Limb (tissue), 2 donors: ENCODE data around the gene ECI2.
"Not testable (repeated sequence)": the region's sequence is repeated elsewhere in the genome, so short reads cannot be mapped to it uniquely, and the experiment has no call there.

Source experiments
- DNase-seq, 2 donors: peaks; one replicate each; pipeline ENCODE4 v3.0.0-alpha.2; 2016; ENCODE audit errors: extremely low spot score in 2 of 2

Gene ECI2

DNA sequence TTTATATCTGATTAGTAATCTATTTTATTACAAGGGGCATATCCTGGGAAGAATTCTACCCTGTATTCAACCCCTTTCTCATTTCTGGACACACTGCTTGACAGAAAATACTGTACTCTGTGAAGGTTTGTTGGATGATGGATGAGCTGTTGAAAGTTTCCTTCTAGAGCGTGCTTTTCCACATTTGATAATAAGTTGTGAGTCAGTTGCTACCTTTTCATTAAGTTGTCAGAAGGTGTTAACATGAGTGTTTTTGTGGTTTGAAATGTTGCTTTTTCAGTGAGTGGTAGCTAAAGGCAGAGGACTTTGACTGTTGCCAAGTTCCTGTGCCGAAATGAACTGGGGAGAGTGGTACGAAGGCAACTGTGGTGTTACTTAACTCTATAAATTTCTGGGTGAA lies 3.9 kb upstream of the ECI2 start:
- DNase-seq, result no peak

DNA sequence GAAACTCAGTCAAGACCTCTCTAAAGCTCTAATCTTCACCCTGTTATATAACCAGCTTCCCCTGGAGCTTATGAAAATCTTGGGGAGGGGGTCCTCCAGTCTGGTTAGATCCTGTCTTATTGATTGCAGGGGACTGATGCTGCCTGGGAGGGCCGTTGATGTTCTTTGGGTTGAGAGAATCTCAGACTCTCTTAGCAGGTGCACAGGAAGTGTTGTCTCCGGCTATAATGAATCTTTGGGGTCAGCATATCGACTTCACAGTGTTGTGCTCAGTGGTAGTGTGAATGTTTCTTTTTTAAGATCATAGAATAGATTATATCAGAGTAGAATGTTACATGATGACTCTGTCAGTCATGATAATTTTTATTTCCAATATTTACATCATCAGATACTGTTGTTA lies 2.8 kb upstream of the ECI2 start:
- DNase-seq, result no peak

- DNase-seq, result no peak
Measured at GRCh38 chr6:4136354-4136831, 1.0 kb upstream of the ECI2 start.

- DNase-seq, result peak; percentile 94 to 99
Measured at GRCh38 chr6:4135665-4136353, 434 bp upstream of the ECI2 start.

DNA sequence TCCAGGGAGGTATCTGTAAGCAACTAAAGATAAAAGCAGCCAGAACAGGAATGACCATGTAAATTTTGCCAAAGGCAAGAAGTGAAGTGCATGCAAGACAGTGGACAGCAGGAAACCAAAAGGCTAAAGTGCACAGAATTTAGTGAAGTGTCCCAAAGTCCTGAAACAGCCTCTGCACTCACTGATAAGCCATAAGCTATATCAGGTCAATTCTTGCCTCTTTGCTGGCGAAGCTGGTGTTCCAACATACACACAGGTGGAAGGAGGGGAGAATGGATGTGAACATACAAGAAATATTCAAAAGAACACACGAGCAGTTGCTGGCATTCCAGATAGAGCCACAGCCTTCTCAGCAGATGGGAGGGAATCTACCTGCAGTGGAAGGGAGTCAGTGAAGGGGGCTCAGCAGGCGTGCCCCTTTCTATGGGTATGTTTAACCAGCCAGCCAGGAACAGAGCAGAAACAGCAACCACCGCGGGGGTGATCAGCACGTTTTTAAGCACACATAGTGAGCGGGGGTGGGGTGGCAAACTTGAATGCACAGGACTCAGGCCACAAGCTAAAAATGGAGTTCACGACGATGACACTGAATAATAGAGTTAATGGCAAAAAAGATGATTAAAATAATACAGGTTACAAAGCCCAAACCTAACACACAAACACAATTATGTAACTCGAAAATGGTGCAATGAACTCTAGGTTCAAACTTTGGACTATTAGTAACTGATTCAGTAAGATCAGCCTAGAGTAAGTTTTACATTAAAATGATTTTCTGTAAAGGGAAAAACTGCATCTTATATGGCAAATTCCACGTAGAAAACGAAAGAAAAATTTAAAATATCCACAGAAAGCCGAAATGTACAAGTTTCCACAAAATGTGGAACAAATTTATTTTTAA lies 1.2 kb downstream of the ECI2 start:
- DNase-seq, result peak in 1 of 2 donors; percentile 39

- no peak for DNase-seq
Measured at GRCh38 chr6:4130357-4130987, 4.9 kb downstream of the ECI2 start.

DNA sequence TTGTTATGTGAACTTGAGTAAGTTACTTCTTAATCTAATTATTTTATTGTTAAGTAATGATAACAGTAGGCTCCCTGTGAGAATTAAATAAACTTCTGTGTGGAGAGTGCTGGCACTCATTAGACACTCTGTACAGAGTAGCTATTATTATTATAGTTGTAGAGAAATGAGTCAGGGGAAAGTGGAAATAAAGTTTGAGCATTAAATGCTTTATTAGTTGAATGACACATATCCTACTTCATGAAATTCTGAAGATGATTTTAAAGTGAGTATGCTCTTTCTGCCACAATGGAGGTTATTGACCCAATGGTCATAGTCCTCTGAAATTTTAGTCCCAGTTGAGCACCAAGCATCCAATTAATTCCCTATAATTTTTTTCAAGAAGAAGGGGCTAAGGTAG lies 5.9 kb downstream of the ECI2 start:
- DNase-seq, result no peak

- DNase-seq, result no peak
Measured at GRCh38 chr6:4128748-4129147, 6.6 kb downstream of the ECI2 start.

- DNase-seq, result no peak
Measured at GRCh38 chr6:4128072-4128471, 7.3 kb downstream of the ECI2 start.

DNA sequence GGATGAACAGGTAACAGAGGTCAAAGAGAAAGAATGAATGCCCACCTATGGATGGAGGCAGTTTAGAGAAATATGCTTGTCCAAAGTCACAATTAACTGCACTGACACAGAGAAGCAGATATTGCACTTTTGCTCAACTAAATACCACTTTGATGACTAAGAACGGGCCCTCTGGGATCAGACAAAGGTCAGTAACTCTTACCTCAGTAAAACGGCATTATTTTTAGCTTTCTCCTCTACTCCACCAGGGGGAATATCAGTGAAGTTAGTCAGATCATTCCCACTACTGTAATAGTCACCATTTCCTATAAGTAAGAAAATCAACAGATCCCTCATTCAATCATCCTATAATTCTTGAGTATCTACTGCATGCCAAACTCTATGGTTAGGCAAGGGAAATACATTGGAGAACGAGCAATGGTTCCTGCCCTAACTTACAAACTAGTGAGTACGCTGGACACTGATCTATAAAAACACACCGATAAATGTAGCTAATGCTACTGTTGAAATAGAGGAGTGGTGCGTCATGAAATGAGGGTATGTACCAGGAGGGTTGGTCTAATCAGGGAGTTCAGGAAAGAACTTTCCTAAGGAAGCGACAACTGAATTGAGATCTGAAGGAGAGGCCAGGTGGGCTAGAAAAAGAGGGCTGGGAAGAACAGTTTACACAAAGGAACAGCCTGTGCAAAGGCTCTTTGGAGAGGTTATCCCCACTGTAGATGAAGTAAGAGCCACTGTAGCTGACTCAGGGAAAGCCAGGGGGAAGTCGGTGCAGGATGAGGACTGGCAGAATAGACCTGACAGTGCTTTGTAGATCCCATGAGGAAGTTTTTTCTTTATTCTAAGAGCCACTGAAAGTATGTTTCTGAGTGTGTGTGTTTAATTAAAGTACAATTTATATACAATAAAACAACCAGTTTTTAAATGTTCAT lies 9.2 kb downstream of the ECI2 start:
- DNase-seq, result no peak

DNA sequence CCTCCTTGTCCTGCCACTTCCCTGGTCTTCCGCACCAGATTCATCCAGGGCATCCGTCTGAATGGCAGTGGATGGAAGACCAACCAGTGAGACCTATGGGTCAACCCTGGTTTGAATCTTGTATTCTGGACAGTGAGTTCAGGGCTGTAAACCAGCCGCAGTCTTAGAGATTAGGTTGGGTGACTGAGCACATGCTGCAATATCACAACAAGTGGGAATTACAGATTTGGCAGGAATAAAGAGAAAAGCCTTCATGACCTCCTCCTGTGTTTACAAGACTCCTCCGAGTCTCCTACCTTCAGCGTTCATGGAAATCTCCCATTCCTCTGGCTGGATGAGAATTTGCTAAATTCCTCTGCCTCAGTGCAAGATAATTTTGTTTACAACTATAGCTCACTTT lies 9.9 kb downstream of the ECI2 start:
- DNase-seq, result no peak

- no peak for DNase-seq
Measured at GRCh38 chr6:4124351-4124750, 11.0 kb downstream of the ECI2 start.

DNA sequence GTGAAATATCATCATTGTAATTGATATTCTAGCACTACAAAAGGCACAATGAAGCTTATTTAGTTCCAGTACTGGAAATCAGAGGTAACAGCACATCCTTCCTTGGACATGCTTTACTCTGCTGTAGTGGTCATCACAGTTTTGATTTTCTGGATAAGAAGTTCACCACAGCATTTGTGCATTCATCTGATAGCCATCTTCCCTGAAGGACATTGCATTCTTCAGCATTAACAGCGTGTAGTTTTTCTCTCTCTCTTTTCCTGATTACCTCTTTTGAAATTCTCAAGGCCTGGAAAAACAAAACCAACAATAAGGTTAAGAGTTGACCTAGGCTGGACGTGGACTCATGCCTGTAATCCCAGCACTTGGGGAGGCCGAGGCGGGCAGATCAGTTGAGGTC lies 19.6 kb downstream of the ECI2 start:
- DNase-seq, result no peak

DNA sequence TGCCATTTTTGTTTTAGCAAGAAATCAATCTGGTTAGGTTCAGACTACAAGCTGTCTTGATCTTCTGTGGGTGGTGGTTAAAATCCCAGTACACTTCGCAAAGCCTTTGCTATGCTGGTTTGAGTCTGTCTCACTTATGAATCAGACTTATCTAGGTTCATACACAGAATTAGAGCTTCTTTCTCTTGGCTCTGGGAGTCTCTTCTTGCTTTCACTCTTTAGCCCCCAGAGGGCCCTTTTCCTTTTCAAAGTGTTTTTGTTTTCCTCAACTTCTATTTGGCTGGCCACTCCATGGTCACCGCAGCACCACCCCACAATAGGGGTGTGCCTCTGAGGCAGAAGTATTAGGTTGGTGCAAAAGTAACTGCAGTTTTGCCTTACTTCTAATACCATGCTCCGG lies 21.3 kb downstream of the ECI2 start:
- DNase-seq, result no peak

GRCh38 chr6:4113649-4114048 lies 21.7 kb downstream of the ECI2 start:
- no peak for DNase-seq

- DNase-seq, result no peak
Measured at GRCh38 chr6:4112366-4112765, 23.0 kb downstream of the ECI2 start.

DNA sequence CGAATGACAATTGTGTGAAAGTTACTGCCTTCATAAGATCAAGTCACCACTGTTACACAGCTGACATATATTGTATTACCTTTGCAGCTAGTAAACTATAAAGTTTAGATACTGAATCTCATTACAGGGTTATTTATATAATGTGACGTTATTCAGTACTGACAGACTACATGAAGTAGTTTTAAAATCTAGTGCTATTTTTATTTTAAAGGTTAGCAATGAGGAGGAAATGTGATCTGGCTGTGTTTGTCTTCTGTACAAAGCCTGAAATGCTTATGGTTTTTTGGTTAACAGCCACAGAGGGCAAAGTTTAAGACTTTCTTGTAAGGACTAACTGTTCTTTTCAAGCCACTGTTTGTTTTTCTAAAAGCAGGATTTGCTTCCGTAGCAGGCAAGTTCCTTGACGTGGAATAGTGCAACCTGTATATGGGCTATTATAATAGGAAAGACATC lies 26.0 kb downstream of the ECI2 start:
- not testable (repeated sequence) for DNase-seq

GRCh38 chr6:4108561-4109093 lies 26.7 kb downstream of the ECI2 start:
- DNase-seq, result no peak

DNA sequence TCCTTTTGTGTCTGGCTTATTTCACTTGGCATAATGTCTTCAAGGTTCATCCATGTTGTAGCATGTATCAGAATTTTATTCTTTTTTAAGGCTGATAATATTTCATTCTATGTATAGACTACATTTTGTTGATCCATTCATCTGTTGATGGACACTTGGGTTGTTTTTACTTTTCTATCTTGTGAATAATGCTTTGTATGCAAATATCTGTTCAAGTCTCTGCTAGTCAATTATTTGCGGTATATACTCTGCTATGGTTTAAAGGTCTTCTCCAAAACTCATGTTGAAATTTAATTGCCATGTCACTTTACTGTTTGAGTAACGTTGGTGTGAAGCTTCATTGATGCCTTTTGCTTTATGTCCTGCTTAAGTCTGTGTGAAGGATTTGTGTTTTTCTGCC lies 27.5 kb downstream of the ECI2 start:
- DNase-seq, result no peak

DNA sequence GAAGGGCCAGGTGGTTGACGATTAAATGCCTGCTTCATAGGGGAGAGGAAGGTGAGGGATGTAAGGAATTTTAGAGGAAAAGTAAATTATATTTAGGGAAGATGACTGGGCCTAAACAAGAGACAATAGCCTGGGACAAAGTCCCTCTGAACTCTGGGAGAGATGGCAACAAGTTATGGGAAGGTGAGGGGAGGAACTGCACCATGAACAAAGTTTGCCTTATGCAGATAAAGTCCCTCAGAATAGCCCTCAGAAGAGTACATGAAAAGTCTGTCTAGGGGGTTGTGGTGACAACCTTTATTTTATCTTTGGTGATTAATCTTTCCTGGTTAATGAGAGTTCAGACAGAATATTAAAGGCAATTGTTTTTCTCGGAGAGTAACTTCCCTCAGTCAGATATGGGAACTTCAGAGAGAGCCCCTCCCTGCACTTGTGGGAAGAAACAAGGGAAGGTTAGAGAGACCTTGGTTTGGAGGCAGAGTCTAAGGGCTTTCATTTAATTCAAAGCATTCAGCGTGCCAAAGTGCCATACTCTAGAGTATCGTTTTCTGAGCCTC lies 29.3 kb downstream of the ECI2 start:
- DNase-seq, result no peak

DNA sequence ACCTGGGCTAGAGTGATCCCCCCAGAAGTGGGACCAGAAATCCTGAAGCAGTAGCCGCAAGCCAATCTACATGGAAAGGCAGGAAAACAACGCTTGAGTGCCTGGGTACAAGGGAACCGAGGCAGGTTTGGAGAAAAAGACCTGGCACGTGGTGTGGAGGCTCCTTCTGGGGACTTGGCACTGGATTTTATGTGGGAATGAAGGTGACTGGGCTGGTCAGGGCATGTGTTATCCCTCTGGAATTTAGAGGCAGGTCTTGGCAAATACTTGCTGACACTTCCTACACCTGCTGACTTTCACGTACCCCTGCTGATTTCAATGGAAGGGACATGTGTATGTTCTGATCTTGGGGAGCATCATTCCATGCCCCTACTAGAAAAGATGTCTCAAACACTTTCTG lies 31.4 kb downstream of the ECI2 start:
- no peak for DNase-seq
